GM04504 (cell line): ENCODE results near the gene CLINT1.
"Not testable (repeated sequence)": the region's sequence is repeated elsewhere in the genome, so short reads cannot be mapped to it uniquely, and the experiment has no call there.

Experiments
- DNase-seq: peaks from one replicate; pipeline ENCODE4 v3.0.0-alpha.2; 2012; ENCODE audit warnings: low read depth

CLINT1 gene

GRCh38 chr5:157862183-157862851 lies 3.4 kb upstream of the CLINT1 start:
- DNase-seq: no peak

DNA sequence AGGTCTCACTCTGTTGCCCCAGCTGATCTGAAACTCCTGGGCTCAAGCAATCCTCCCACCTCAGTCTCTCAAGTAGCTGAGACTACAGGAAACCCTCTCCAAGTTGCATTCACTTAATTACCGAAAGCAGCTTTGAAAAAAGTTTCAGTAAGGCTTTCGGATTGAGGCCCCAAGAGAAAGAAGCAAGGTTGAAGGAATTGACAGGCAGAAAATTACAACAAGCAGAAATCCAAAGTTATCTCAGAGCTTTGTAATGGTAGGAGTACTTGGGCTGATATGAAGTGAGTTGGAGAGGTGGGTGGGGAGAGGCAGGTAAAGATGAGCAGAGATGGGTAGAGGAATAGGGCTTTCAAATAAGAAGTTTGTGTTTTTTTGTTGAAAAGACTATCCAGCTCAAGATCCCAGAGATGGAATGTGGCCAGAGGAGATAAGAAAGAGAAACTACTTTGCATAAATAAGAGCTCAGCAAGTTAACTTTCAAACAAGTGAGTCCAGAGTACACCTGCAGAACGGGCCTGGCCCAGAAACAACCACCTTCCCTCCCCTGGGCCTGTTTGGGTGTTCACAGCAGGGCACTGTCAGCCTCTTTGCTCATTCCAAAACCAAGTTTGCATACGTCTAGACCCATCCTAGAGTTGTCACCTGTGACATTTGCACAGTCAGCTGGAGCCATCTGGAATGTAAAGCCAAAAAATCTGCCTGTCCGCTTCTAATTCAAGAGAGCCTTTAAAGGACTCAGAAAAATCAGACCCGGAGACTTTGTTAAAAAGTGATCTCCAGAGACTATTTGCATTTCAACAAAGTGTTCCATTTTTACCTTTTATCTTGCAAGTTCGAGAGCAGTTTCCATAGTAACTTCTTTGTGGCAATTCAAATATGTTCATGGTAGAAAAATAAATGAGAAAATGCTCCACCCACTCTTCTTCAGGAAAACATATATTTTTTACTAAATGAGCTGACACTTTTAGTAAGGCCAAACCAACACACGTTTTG lies 2.2 kb upstream of the CLINT1 start:
- DNase-seq: no peak

DNA sequence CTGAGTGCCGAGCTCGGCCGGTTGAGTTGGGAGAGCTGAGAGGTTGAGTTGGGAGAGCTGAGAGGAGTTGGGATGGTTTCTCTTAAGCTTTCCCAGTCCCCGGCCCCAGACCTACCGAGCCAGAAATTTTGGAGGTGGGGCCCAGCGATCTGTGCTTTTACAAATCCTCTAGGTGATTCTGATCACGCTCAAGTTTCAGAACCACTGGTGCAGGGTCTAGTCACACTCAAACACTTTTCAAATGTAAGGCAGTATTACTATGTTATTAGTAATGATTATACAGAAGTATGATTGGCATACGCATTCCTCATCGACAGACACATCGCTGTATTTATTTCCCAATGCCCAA lies 256 bp upstream of the CLINT1 start:
- no peak for DNase-seq

- no peak for DNase-seq
Observed at GRCh38 chr5:157857816-157858526, 974 bp downstream of the CLINT1 start.

DNA sequence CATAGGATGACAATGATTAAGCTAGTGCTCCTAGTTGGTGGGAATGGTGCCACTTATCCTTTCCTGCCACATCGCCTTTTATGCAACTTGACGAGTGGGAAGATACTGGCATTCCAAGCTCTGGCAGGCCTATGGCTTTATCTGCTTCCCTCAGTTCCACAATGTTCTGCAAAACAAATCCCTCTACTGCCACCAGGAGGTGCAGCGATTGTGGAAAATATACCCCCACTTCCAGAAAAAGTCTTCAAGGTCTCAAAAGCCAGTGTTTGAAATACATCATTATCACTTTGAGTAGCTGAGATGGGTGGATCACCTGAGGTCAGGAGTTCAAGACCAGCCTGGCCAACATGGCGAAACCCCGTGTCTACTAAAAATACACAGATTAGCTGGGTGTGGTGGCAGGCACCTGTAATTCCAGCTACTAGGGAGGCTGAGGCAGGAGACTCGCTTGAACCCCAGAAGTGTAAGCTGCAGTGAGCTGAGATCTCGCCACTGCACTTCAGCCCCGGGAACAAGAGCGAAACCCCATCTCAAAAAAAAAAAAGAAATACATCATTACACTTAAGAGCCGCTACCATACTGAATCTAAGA lies 3.4 kb downstream of the CLINT1 start:
- DNase-seq: no peak

GRCh38 chr5:157853365-157853764 lies 5.6 kb downstream of the CLINT1 start:
- not testable (repeated sequence) for DNase-seq

- no peak for DNase-seq
Observed at GRCh38 chr5:157845914-157846598, 12.9 kb downstream of the CLINT1 start.

DNA sequence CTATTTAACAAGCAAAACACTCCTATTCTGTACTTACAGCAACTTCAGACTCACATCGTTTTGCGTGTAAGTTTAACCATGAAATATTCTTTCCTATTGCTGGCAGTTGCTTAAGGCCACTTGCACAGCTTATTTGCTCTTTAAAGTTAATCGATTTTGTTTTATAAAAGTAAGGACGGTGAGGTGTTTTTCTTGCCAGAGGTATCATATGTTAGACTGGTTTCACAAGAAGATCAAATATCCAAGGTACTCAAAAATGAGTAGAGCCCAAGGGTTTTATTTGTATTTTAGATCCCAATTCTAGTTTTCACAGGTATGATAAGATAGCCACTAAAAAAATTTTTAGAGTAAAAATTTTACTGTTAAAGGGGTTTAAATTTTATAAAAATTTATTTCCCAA lies 16.2 kb downstream of the CLINT1 start:
- DNase-seq: no peak

DNA sequence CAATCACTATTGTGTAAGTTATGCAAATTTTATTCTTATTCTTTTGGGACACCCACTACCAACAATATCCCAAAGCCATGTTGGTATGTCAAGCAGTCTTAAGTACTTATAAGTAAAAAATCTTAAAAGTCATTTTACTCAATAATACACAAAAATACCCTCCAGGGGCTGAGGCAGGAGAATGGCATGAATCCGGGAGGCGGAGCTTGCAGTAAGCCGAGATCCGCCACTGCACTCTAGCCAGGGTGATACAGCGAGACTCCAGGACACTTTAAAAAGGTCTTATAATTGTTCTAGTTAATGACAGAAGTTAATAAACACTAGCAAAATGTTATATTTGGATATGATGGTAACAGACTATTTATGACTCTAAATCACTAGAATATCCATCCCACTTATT lies 16.8 kb downstream of the CLINT1 start:
- DNase-seq: no peak

GRCh38 chr5:157839157-157839795 lies 19.7 kb downstream of the CLINT1 start:
- DNase-seq: no peak

GRCh38 chr5:157836121-157836753 lies 22.7 kb downstream of the CLINT1 start:
- DNase-seq: no peak

- no peak for DNase-seq
Observed at GRCh38 chr5:157835041-157835440, 23.9 kb downstream of the CLINT1 start.

GRCh38 chr5:157828944-157829639 lies 29.9 kb downstream of the CLINT1 start:
- DNase-seq: no peak

DNA sequence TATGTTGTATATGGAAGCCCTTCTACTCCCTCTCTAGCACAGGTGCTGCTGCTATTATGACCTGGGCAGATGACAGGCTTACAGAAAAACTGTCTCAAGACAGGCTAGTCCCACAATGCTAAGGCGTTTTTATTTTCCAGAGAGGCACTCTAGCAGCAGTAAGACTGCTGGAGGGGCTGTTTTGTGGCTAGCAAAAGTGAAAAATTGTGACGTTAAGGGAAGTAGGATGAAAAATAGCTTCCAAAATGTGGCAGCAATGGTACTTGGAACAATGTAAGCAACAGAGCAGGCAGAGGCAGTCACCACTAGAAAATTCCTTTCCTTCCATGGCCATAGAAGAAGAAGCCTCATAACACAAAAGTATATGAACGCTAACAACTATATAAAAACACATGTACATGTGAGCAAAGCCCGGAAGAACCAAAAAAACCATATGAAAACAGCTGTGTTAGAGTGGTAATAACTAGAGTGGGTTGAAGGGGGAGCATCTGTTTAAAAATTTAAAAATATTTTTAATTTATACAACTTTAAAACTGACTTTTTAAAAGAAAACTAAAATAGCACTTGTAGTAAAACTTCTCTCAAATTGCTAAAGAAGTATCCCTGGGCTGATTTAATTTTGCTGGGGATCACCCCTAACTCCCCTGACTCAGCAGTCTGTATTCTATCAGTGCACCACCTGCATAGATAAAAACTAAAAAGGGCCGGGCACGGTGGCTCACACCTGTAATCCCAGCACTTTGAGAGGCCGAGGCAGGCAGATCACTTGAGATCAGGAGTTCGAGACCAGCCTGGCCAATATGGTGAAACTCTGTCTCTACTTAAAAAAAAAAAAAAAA lies 30.6 kb downstream of the CLINT1 start:
- no peak for DNase-seq

GRCh38 chr5:157827423-157827822 lies 31.5 kb downstream of the CLINT1 start:
- peak; percentile 8 for DNase-seq

DNA sequence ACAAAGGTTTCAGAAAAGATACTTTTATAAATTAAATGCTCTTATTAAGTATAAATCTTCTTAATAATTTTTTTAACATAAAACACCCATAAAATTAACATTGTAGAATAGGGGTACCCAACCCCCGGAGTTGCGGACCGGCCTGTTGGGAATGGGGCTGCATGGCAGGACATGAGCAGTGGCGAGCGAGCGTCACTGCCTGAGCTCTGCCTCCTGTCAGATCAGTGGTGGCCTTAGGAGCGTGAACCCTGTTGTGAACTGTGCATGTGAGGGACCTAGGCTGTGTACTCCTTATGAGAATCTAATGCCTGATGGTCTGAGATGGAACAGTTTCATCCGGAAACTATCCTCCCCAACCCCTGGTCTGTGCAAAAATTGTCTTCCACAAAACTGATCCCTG lies 35.3 kb downstream of the CLINT1 start:
- no peak for DNase-seq

DNA sequence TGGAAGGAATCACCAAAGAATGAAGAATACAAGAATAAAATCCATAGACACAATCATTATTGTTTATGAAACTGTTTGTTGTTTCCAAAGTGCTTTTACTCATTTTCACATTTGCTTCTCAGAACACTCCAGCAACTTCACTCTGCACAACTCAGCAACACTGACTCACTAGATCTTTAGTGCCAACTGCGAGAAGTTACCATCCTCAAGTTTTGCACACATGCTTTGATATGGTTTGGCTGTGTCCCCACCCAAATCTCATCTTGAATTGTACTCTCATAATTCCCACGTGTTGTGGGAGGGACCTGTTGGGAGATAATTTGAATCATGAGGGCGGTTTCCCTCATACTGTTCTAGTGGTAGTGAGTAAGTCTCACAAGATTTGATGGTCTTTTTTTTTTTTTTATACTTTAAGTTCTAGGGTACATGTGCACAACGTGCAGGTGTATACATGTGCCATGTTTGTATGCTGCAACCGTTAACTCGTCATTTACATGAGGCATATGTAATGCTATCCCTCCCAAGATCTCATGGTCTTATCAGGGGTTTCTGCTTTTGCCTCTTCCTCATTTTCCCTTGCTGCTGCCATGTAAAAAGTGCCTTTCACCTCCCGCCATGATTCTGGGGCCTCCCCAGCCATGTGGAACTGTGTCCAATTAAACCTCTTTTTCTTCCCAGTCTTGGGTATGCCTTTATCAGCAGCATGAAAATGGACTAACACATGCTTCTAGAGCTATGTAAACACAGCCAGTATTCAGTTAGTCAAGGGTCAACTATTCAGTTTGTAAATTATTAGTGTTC lies 36.9 kb downstream of the CLINT1 start:
- DNase-seq: no peak

GRCh38 chr5:157821405-157821804 lies 37.5 kb downstream of the CLINT1 start:
- no peak for DNase-seq
